Left cardiac atrium (tissue), 4 donors: ENCODE results near the gene MAP3K20. TPM values are rescaled to one million over a fixed set of nuclear protein-coding genes. Genes with fewer than 3 reads are reported as not detected.

Experiments
- ATAC-seq, 2 donors: fragments of 200-7000 bp; cut with Tn5 transposase; one replicate each; pipeline ENCODE4 v1.9.1; 2020; ENCODE audit warnings: mild to moderate bottlenecking in 2 of 2, moderate library complexity in 2 of 2
- DNase-seq: peaks from one replicate; pipeline ENCODE4 v3.0.0-alpha.2; 2020
- intact Hi-C, 2 donors: fragments of 100-400 bp; cut with DNase I; formaldehyde crosslinking; loops; one replicate each; pipeline versions ENCODE4 v1.14.1 to v1.15.1; 2022 to 2023
- total RNA-seq, 2 donors: library from RNA; stranded (reverse); fragmentation: NEBNext Ultra II Directional; extraction: Animal tissue kit (Norgen Biotek cat#: 25700); gene quantifications; one replicate each; pipeline ENCODE4 v1.2.1, GENCODE V29; 2021
- donor health status: DM: no; HTN: yes; CAD: no.
- donor health status: DM: no; HTN: yes; CAD: no; lungs with severe emphysema.
- donor health status: DM: yes; HTN: yes; CAD: no.
- donor health status: Dilated cardiomyopathy.

The MAP3K20 gene
- total RNA-seq, 2 donors from 2014 or later, result 204 to 206 TPM

DNA sequence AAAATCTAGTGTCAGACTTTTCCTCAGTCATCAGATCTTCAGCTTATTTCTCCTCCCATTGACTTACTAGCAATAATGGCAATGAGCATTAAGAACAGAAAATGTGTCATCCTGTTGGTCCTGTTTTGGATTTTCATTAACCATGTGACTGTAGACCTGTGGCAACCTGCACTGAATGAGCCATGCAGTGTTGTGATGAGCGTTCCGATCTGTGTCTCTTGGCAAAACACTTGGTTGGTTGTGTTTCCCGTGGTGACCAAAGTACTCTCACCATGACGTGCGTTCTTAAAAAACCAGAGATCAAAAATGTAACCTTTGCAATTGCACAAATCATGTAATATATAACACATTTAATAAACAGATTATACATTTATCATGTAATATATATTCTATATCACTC lies 138.6 kb downstream of the MAP3K20 start:
- DNase-seq, result no peak
- ATAC-seq, result no peak
- intact Hi-C loops, result loop anchor here in 1 of 2 donors (5.0 to 10.0 kb wide), 2 partner anchors 137 to 409 kb away; partner anchors contain the start of gene MAP3K20

DNA sequence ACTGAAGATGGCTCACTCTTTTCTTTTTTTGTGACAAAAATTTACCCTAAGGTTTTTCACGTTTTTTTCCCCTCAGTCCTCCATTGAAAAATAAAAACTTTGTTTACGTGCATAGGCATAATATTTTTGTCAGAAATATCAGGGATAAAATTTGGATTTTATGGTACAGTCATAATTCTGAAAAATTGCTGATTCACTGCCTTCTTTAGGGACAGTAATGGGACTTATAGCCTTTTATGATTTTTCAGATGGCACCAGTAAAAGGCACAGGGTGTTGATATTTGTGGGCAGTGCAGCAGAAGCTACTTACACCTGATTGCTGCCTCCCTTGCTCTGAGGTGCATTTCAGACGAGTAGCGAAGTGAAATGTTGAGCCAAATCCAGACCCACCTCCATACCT lies 139.7 kb downstream of the MAP3K20 start:
- ATAC-seq, result no peak
- DNase-seq, result no peak
- intact Hi-C loops, result loop anchor here in 1 of 2 donors (10.0 kb wide), 1 partner anchor 411 kb away; no protein-coding TSS in a partner anchor

DNA sequence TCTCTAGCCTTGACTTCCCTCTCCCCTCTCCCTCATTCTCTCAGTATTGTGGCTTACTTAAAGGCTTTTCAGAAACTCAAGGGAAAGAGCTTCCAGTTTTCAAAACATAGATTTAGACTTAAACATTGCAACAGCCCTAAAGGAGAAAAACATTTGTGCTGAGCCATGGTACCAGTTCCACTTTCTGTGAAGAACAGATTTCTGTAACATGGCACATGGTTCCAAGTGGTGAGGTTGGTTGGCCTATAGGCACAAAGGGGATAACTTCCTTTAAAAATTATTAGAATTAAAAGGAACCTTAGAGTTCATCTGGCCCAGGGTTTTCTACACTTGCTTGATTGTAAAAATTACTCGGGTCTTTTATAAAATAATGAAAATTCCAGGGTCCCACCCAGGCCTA lies 140.4 kb downstream of the MAP3K20 start:
- no peak for DNase-seq
- intact Hi-C loops, result loop anchor here in 1 of 2 donors (10.0 kb wide), 1 partner anchor 411 kb away; no protein-coding TSS in a partner anchor
- ATAC-seq, result no peak

DNA sequence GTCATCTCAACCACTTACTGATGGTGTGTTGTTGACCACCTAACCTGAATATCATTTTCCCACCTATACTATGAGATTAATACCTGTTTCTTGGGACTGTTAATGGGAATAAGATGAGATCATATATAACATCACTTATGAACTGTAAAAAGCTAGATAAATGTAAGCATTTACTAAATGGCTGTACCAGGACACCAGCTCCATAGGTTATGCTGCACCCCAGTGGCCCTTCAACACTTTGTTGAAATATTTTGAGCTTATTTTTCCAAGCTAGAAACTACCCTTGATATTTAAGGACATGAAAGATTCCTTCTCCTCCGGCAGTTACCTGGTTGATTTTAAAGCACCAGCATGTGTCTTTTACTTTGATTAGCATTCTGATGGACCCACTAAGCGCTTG lies 141.0 kb downstream of the MAP3K20 start:
- ATAC-seq (no peak), DNase-seq (no peak)
- intact Hi-C loops, result loop anchor here in 1 of 2 donors (10.0 kb wide), 1 partner anchor 412 kb away; no protein-coding TSS in a partner anchor

DNA sequence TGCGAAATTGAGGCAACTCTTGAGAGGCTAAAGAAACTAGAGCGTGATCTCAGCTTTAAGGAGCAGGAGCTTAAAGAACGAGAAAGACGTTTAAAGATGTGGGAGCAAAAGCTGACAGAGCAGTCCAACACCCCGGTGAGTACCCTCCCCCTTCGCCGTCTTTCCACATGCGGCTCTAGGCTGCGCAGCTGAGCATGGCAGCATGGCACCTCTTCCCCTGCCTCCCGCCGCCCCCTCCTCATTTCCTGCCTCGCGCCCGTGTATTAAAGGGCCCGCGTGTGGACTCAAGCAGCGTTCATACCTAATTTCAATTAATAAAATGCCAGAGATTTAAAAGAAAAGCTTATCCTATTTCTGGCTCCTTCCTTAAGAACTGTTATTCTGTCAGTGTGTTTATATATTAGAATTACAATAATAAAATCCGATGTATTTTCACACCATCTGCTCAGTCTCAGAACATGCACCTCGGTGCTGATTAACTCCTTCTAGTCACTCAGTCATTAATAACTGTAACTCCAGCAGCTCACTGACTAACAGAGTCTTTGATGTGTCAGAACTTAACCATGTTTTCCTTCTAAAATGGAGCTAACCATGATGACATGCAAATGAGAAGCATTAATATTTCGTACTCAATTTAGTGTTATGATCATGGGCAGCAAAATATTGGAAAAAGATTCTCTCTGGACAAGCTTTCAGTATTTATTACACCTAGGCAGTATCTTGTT lies 141.6 kb downstream of the MAP3K20 start:
- ATAC-seq, result no peak
- intact Hi-C loops, result loop anchor here in 1 of 2 donors (10.0 kb wide), 1 partner anchor 412 kb away; no protein-coding TSS in a partner anchor
- no peak for DNase-seq

DNA sequence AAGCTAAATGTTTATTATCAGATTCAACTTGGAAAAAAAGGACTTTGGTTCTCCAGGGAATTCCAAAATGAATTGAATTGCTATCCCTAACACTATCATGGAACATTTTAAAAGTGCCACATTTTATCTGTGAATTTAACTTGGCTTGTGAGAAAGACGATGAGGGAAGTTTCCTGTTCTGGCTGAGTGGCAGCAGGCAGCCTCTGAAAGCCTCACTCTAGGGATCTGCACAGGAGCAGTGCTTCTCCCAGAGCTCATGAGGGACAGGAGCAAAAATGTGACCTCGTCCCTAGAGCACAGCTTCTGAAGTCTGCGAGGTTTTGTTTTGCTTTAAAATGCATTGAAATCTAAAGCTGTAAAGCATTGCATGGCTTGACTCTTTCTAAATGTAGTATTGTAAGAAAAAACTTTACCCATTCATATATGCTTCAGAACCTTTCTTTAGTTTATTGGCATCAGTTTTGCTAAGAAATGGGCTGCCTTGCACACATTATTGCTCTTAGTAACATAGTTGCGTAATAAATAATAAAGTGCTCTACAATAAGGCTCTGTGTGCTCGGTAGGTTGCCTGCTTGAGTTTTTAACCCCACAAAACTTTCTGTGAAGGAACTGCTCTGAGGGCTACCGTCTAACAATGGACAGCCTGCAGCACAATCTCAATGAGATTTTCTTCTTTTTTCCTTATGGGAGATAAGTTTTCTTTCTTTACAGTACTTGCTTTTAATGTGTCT lies 142.8 kb downstream of the MAP3K20 start:
- ATAC-seq (peak; percentile 68 to 76), DNase-seq (no peak)
- intact Hi-C loops, result loop anchor here in 1 of 2 donors (10.0 kb wide), 1 partner anchor 414 kb away; no protein-coding TSS in a partner anchor

DNA sequence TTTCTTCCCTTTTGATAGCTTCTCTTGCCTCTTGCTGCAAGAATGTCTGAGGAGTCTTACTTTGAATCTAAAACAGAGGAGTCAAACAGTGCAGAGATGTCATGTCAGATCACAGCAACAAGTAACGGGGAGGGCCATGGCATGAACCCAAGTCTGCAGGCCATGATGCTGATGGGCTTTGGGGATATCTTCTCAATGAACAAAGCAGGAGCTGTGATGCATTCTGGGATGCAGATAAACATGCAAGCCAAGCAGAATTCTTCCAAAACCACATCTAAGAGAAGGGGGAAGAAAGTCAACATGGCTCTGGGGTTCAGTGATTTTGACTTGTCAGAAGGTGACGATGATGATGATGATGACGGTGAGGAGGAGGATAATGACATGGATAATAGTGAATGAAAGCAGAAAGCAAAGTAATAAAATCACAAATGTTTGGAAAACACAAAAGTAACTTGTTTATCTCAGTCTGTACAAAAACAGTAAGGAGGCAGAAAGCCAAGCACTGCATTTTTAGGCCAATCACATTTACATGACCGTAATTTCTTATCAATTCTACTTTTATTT lies 145.6 kb downstream of the MAP3K20 start:
- intact Hi-C loops, result no loop called here
- ATAC-seq (no peak), DNase-seq (no peak)

GRCh38 chr2:173221937-173222594 lies 146.4 kb downstream of the MAP3K20 start:
- DNase-seq, result no peak
- intact Hi-C loops, result no loop called here
- no peak for ATAC-seq

- intact Hi-C loops, result no loop called here
- ATAC-seq (peak in 1 of 2 donors; percentile 23), DNase-seq (no peak)
Measured at GRCh38 chr2:173223871-173224270, 148.2 kb downstream of the MAP3K20 start.

DNA sequence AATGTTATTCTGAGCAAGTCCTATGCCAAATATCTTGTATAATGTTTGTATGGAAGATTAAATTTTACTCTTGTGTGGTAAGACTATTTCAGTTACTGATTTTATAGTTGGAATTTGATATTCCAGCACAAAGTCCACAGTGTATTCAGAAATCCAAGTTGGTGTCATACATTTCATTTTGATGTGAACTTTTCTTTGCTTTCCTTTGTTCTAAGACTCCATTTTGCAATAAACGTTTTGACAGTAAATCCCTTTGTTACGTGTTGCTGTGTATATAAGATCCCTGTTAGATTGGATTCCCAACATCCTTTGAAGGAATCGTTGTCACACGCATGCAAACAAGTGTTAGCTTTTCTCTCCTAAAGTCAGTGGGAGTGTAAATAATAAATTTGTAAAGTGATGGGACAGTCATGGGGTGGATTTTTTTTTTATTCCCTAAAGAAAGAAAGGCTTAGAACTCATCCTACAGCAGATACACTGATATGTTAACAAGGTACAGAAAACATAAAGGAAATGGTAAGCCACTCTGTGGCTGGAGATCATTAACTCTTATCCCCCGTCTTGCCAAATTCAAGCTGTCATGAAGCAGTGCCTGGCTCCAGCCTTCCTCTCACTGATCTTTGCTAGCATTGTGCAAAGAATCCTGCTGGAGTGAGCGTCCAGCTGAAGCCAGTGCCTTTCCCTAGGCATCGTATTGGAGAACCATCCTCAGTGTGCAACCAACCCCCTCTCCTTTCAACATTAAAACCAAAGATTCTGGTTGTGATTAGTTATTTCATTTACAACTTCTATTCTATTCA lies 151.5 kb downstream of the MAP3K20 start:
- intact Hi-C loops, result no loop called here
- no peak for ATAC-seq
- no peak for DNase-seq

- intact Hi-C loops, result no loop called here
- DNase-seq, result no peak
- no peak for ATAC-seq
Measured at GRCh38 chr2:173229086-173229485, 153.4 kb downstream of the MAP3K20 start.

DNA sequence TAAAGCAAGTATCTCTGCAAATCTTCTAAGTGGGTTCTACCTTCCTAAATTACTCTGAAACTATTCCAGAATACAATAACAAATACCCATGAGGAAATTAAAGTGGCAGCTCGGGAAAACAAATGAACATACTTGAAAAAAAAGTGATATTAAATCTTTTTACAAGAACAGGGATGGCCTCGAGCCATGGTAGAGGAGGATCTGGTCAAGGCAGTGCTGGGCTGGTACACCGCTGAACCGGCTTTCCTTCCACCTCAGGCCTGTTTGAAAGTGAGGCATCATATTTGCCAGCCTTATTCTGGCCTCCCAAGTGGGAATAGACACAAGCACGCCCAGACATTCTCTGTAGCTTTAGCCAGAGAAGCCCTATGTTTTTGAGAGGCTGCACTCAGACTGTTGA lies 154.5 kb downstream of the MAP3K20 start:
- ATAC-seq, result no peak
- intact Hi-C loops, result loop anchor here in 1 of 2 donors (10.0 kb wide), 1 partner anchor 125 kb away; the partner anchor contains the start of gene CDCA7
- no peak for DNase-seq

DNA sequence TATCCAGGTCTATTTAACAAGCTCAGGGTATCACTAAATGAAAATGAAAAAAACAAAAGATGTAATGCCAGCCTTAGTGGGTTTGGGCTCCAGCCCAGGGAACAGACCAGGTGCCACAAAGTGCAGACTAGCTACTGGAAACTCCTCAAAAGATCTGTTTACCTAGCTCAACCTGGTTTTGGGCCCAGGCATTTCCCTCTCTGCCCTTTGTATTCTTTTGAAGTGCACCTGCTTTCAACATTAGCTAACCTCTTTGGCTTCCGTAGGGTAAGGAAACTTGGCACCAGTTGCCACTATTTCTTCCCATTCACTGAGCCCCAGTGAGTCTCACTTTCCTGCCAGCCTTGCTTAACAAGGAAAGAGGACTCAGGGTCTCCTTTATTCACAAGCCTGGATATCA lies 155.4 kb downstream of the MAP3K20 start:
- DNase-seq (no peak), ATAC-seq (peak; percentile 27 to 31)
- intact Hi-C loops, result loop anchor here in 1 of 2 donors (10.0 kb wide), 1 partner anchor 124 kb away; the partner anchor contains the start of gene CDCA7

- intact Hi-C loops, result loop anchor here in 1 of 2 donors (10.0 kb wide), 1 partner anchor 123 kb away; the partner anchor contains the start of gene CDCA7
- no peak for ATAC-seq
- no peak for DNase-seq
Measured at GRCh38 chr2:173231465-173231864, 155.8 kb downstream of the MAP3K20 start.

DNA sequence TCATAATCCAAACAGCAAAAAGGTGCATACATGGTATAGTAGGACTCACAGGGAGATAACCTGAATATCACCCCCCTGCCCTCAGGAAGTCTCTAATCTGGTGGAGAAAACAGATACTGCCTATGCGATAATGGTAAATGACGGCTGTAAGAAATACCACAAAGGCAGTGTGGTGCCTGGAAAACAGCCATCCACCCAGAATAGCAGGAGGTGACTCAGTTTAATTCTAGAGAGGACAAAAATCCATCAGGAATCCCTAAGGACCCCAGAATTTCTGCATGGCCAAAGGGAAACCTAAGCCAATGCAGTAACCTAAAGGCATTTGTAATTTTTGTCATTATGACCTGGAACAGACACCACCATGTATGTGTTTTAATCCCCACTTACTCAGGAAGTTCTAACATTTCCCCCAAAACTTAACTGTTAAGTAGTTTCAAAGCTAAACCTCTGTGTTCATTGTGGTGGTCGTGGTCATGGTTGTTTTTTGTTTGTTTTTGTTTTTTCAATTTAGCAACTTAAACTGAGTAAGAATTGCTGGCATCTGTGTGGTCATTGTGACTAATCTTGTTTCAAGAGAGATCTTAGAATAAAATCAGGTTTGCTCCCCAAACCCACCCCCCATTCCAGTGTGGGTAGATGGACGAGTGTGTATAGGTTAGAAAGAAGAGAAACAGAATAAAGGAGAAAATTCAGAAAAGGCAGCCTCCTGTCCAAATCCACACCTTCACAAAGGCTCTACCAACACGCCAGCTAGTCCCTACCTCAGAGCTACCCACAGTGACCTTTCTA lies 157.5 kb downstream of the MAP3K20 start:
- intact Hi-C loops, result loop anchor here in 1 of 2 donors (10.0 kb wide), 1 partner anchor 122 kb away; the partner anchor contains the start of gene CDCA7
- DNase-seq (no peak), ATAC-seq (no peak)

- intact Hi-C loops, result loop anchor here in 1 of 2 donors (10.0 kb wide), 1 partner anchor 119 kb away; the partner anchor contains the start of gene CDCA7
- no peak for DNase-seq
- no peak for ATAC-seq
Measured at GRCh38 chr2:173235947-173236803, 160.5 kb downstream of the MAP3K20 start.
